DND-41 (cell line): ENCODE results near the gene ZNF575.

Experiments
- CTCF ChIP-seq: IDR thresholded peaks from 2 replicates; pipeline ENCODE4 v1.5.1; 2012; ENCODE audit warnings: borderline replicate concordance, low read length, moderate library complexity, mild to moderate bottlenecking; ENCODE audit not compliant: poor library complexity, severe bottlenecking; ENCODE audit errors: extremely low read depth
- EZH2 ChIP-seq: IDR thresholded peaks from 3 replicates; pipeline ENCODE4 v1.6.1; 2012; ENCODE audit warnings: borderline replicate concordance, low read depth, mild to moderate bottlenecking, moderate library complexity, low read length, inconsistent platforms; ENCODE audit not compliant: severe bottlenecking

- TF ChIP-seq CTCF (no peak), EZH2 (no peak)
Measured at GRCh38 chr19:43564800-43565199, 31.8 kb downstream of the ZNF575 start.
